ENCODE measurements around the gene SMIM12. TPM values are rescaled to one million over a fixed set of nuclear protein-coding genes. Genes with fewer than 3 reads are reported as not detected.

Gene SMIM12, protein sequence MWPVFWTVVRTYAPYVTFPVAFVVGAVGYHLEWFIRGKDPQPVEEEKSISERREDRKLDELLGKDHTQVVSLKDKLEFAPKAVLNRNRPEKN
- polyA plus RNA-seq (2013, experiment 1 of 2) = 15.2 TPM
- polyA plus RNA-seq (2013, experiment 2 of 2) = 14.8 TPM

DNA sequence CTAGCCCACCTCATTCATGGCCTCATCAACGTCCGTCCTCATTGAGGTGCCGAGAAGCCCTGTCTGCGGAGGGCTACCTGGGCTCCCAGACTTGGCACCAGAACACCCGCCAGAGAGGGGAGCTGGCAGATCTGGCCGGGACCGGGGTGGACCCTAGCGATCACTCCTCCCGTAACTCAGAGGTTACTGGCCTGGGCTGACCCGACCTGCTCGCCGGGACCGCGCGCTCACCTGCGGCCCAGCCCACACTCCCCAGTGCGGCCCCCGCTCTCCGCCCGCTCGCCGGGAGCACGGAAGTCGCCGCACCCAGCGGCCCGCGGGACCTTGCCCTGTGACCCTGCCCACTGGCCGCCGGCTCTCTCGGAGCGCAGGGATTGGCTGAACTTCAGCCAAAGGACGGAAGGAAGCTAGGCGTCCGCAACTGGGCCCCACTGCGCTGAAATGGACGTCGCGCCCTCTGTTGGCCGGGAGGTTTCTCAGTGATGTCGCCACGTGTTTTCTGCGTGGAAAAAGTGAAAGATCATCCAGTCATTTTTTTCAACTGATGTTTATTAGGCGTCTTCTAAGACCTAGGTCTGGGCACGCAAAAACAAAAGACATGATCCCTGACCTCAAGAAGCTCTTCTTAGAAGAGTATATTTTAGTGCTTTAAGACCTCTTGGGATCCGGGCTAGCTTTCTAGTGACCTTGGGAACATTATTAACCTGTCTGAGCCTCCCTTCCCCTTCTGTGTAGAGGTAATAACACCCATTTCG, at the start of gene SMIM12:
TSS of gene SMIM12 (minus strand) at position 304 of the 755 bp plus-strand sequence. CDS start 3,772 bp downstream, outside the sequence.
- no peaks in the 10 kb centered on the region for H3K9me3 ChIP-seq (replicated peaks in 1 of 2; ENCODE audit: control insufficient read depth in 2 of 2, insufficient read depth in 1 of 2, low read depth in 1 of 2, low read length in 2 of 2)
- peak within 1 kb of the TSS; percentile 99 to 100 for H3K4me3 ChIP-seq (ENCODE audit: low read length in 2 of 2)
- H3K4ac ChIP-seq (ENCODE audit: low read length) = no peak within 1 kb of the TSS
- peak within 1 kb of the TSS; percentile 91 for H3K18ac ChIP-seq (ENCODE audit: low read length)
- H3K4me1 ChIP-seq (ENCODE audit: control insufficient read depth in 2 of 2, insufficient read depth in 1 of 2, low read depth in 1 of 2, low read length in 2 of 2) = peaks cover 3 to 6% of the 10 kb centered on the region in 2 donors
- peaks cover 0 to 3% (median 0%) of the 10 kb centered on the region in 3 experiments for H3K27me3 ChIP-seq (ENCODE audit: control insufficient read depth in 3 of 3, insufficient read depth in 3 of 3, low read depth in 1 of 3, low read length in 3 of 3)
- H2AK5ac ChIP-seq (ENCODE audit: low read depth, low read length) = no peak within 1 kb of the TSS
- no peak within 1 kb of the TSS for H2BK5ac ChIP-seq (ENCODE audit: low read length)
- H3K9ac ChIP-seq (ENCODE audit: low read depth, low read length, poor library complexity) = peak within 1 kb of the TSS; percentile 95
- no peaks in the 10 kb centered on the region for H3K79me1 ChIP-seq (ENCODE audit: low read depth, low read length)
- H3K27ac ChIP-seq (replicated peaks; ENCODE audit: low read length) = no peak within 1 kb of the TSS
- H2AFZ ChIP-seq (ENCODE audit: low read length) = peak within 1 kb of the TSS; percentile 97
- no peak within 1 kb of the TSS for H4K8ac ChIP-seq (ENCODE audit: low read depth, low read length)
- H3K36me3 ChIP-seq (replicated peaks in 1 of 2; ENCODE audit: control insufficient read depth in 2 of 2, insufficient read depth in 2 of 2, low read length in 2 of 2) = peaks cover 11 to 12% of the 10 kb centered on the region in 2 donors
- no peak within 1 kb of the TSS for H2BK15ac ChIP-seq (ENCODE audit: low read length)
- H4K91ac ChIP-seq (ENCODE audit: low read depth, low read length, poor library complexity) = no peak within 1 kb of the TSS
- no peak within 1 kb of the TSS for H3K14ac ChIP-seq (ENCODE audit: low read length)
- DNase-seq (ENCODE audit: low spot score) = peak; percentile 84
- H2BK120ac ChIP-seq (ENCODE audit: low read depth, low read length) = no peak within 1 kb of the TSS
- peak within 1 kb of the TSS; percentile 64 for H3K4me2 ChIP-seq (ENCODE audit: insufficient read depth, low read length, poor library complexity, severe bottlenecking)
- peak within 1 kb of the TSS; percentile 86 for H3K23ac ChIP-seq (ENCODE audit: low read depth, low read length, poor library complexity)
- WGBS, 2 donors (ENCODE audit: extremely low coverage in 2 of 2, insufficient read length in 2 of 2, insufficient replicate concordance in 1 of 2) = no CpG with 5 or more reads among the region's 47 CpGs
- no peak within 1 kb of the TSS for H2BK12ac ChIP-seq (ENCODE audit: low read length)

DNA sequence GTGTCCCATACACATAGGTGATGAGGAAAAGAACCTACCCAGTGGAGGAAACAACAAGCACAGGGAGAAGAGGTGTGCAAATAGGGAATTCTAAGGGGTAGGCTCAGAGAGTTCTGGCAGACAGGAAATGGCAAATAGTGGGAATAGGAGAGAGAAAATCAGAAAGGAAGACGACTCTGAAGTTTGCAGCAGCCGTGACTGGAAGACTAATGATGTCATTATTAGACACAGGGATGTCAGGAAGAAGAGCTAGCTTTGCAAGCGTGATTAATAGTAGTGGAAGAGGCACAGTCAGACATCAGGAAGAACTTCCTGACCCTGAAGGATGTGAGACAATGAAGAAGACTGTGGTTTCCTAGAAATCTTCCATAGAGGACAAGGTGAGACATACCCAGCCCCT, 48.8 kb upstream of the SMIM12 start:
- no peaks in the 10 kb centered on the region for H3K27me3 ChIP-seq (ENCODE audit: control insufficient read depth in 3 of 3, insufficient read depth in 3 of 3, low read depth in 1 of 3, low read length in 3 of 3)
- H3K18ac ChIP-seq (ENCODE audit: low read length) = no peak overlapping the region
- H4K91ac ChIP-seq (ENCODE audit: low read depth, low read length, poor library complexity) = no peak overlapping the region
- H3K4ac ChIP-seq (ENCODE audit: low read length) = no peak overlapping the region
- no peak overlapping the region for H2AFZ ChIP-seq (ENCODE audit: low read length)
- H3K9me3 ChIP-seq (replicated peaks in 1 of 2; ENCODE audit: control insufficient read depth in 2 of 2, insufficient read depth in 1 of 2, low read depth in 1 of 2, low read length in 2 of 2) = no peaks in the 10 kb centered on the region
- H4K8ac ChIP-seq (ENCODE audit: low read depth, low read length) = no peak overlapping the region
- H3K36me3 ChIP-seq (replicated peaks in 1 of 2; ENCODE audit: control insufficient read depth in 2 of 2, insufficient read depth in 2 of 2, low read length in 2 of 2) = no peaks in the 10 kb centered on the region
- H3K27ac ChIP-seq (replicated peaks; ENCODE audit: low read length) = no peak overlapping the region
- no peak overlapping the region for H3K14ac ChIP-seq (ENCODE audit: low read length)
- no peak for DNase-seq (ENCODE audit: low spot score)
- no peak overlapping the region for H2AK5ac ChIP-seq (ENCODE audit: low read depth, low read length)
- H2BK12ac ChIP-seq (ENCODE audit: low read length) = no peak overlapping the region
- H2BK15ac ChIP-seq (ENCODE audit: low read length) = no peak overlapping the region
- no peak overlapping the region for H2BK120ac ChIP-seq (ENCODE audit: low read depth, low read length)
- no CpG with 5 or more reads among the region's 3 CpGs for WGBS, 2 donors (ENCODE audit: extremely low coverage in 2 of 2, insufficient read length in 2 of 2, insufficient replicate concordance in 1 of 2)
- no peak overlapping the region for H3K23ac ChIP-seq (ENCODE audit: low read depth, low read length, poor library complexity)
- H2BK5ac ChIP-seq (ENCODE audit: low read length) = no peak overlapping the region
- no peaks in the 10 kb centered on the region for H3K79me1 ChIP-seq (ENCODE audit: low read depth, low read length)
- H3K9ac ChIP-seq (ENCODE audit: low read depth, low read length, poor library complexity) = no peak overlapping the region
- H3K4me2 ChIP-seq (ENCODE audit: insufficient read depth, low read length, poor library complexity, severe bottlenecking) = no peak overlapping the region
- H3K4me1 ChIP-seq (ENCODE audit: control insufficient read depth in 2 of 2, insufficient read depth in 1 of 2, low read depth in 1 of 2, low read length in 2 of 2) = peaks cover 0 to 3% of the 10 kb centered on the region in 2 donors
- no peak overlapping the region for H3K4me3 ChIP-seq (ENCODE audit: low read length in 2 of 2)

DNA sequence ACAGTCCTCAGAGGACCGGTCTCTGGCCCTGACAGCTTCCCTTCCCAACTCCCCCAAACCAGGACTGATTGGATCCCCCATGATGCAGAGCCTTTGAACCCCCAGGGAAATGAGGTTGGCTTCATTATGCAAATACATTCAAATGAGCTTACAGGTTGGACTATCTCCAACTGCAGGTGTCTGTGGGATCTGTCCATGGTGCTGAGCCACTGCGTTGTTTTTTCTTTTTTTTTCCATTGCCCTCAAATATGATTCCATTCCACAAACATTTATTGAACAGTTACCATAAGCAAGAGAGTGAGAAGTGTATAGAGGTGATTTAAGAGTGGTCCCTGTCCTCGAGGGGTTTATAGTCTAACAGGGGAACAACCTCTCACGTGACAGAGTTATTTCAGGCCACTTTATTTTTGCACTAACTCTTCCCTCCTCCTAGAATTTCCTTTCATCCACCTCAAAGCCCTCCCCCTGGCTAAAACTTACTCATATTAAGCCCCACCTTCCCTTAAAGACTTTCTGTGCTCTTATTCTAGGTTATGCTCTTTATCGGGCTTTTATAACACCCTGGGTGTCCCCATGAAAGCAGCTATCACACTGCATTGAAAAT, 48.0 kb upstream of the SMIM12 start:
- Histone ChIP-seq H2BK15ac (ENCODE audit: low read length) (no peak overlapping the region), H2BK5ac (ENCODE audit: low read length) (no peak overlapping the region), H3K36me3 (replicated peaks in 1 of 2; ENCODE audit: control insufficient read depth in 2 of 2, insufficient read depth in 2 of 2, low read length in 2 of 2) (no peaks in the 10 kb centered on the region), H3K4me1 (ENCODE audit: control insufficient read depth in 2 of 2, insufficient read depth in 1 of 2, low read depth in 1 of 2, low read length in 2 of 2) (peaks cover 0 to 3% of the 10 kb centered on the region in 2 donors), H3K18ac (ENCODE audit: low read length) (no peak overlapping the region), H3K27me3 (ENCODE audit: control insufficient read depth in 3 of 3, insufficient read depth in 3 of 3, low read depth in 1 of 3, low read length in 3 of 3) (peaks cover 0 to 5% (median 0%) of the 10 kb centered on the region in 3 experiments), H3K9me3 (replicated peaks in 1 of 2; ENCODE audit: control insufficient read depth in 2 of 2, insufficient read depth in 1 of 2, low read depth in 1 of 2, low read length in 2 of 2) (no peaks in the 10 kb centered on the region), H4K91ac (ENCODE audit: low read depth, low read length, poor library complexity) (no peak overlapping the region), H2BK12ac (ENCODE audit: low read length) (no peak overlapping the region), H3K23ac (ENCODE audit: low read depth, low read length, poor library complexity) (no peak overlapping the region), H3K4ac (ENCODE audit: low read length) (no peak overlapping the region), H3K14ac (ENCODE audit: low read length) (no peak overlapping the region), H3K27ac (replicated peaks; ENCODE audit: low read length) (no peak overlapping the region), H3K79me1 (ENCODE audit: low read depth, low read length) (no peaks in the 10 kb centered on the region), H2BK120ac (ENCODE audit: low read depth, low read length) (no peak overlapping the region), H2AFZ (ENCODE audit: low read length) (no peak overlapping the region), H3K4me3 (ENCODE audit: low read length in 2 of 2) (no peak overlapping the region), H3K9ac (ENCODE audit: low read depth, low read length, poor library complexity) (no peak overlapping the region), H3K4me2 (ENCODE audit: insufficient read depth, low read length, poor library complexity, severe bottlenecking) (no peak overlapping the region), H4K8ac (ENCODE audit: low read depth, low read length) (no peak overlapping the region), H2AK5ac (ENCODE audit: low read depth, low read length) (no peak overlapping the region)
- DNase-seq (ENCODE audit: low spot score) = no peak
- WGBS, 2 donors (ENCODE audit: extremely low coverage in 2 of 2, insufficient read length in 2 of 2, insufficient replicate concordance in 1 of 2) = no CpG with 5 or more reads among the region's 5 CpGs

DNA sequence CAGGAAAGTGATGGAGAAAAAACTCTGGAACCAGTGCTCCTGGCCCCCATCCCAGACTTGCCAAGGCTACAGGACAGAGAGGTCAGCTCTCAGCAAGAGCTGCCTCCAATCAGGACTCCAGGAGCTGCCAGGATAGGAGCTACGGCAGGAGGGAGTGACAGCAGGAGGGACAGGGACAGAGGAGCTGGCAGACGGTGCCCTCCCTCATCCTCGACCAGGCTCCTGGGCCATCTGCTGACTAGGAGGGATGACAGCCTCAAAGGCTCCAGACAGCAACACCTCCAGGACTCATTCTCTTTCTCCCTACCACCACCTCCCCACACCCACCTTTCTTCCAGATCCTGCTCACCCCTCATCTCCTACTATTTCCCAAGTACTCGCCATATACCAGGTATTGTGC, 47.2 kb upstream of the SMIM12 start:
- H3K9ac ChIP-seq (ENCODE audit: low read depth, low read length, poor library complexity) = peak overlapping the region; percentile 22
- no peak overlapping the region for H2AK5ac ChIP-seq (ENCODE audit: low read depth, low read length)
- no peak overlapping the region for H2BK12ac ChIP-seq (ENCODE audit: low read length)
- H2BK15ac ChIP-seq (ENCODE audit: low read length) = no peak overlapping the region
- no peak overlapping the region for H4K91ac ChIP-seq (ENCODE audit: low read depth, low read length, poor library complexity)
- no peak overlapping the region for H3K18ac ChIP-seq (ENCODE audit: low read length)
- peaks cover 0 to 3% of the 10 kb centered on the region in 2 donors for H3K4me1 ChIP-seq (ENCODE audit: control insufficient read depth in 2 of 2, insufficient read depth in 1 of 2, low read depth in 1 of 2, low read length in 2 of 2)
- no peak overlapping the region for H3K23ac ChIP-seq (ENCODE audit: low read depth, low read length, poor library complexity)
- H2BK120ac ChIP-seq (ENCODE audit: low read depth, low read length) = no peak overlapping the region
- WGBS, 2 donors (ENCODE audit: extremely low coverage in 2 of 2, insufficient read length in 2 of 2, insufficient replicate concordance in 1 of 2) = no CpG with 5 or more reads among the region's 4 CpGs
- no peak overlapping the region for H2BK5ac ChIP-seq (ENCODE audit: low read length)
- no peak overlapping the region for H3K14ac ChIP-seq (ENCODE audit: low read length)
- no peak for DNase-seq (ENCODE audit: low spot score)
- no peaks in the 10 kb centered on the region for H3K9me3 ChIP-seq (replicated peaks in 1 of 2; ENCODE audit: control insufficient read depth in 2 of 2, insufficient read depth in 1 of 2, low read depth in 1 of 2, low read length in 2 of 2)
- H3K4me2 ChIP-seq (ENCODE audit: insufficient read depth, low read length, poor library complexity, severe bottlenecking) = no peak overlapping the region
- peaks cover 0 to 6% (median 0%) of the 10 kb centered on the region in 3 experiments for H3K27me3 ChIP-seq (ENCODE audit: control insufficient read depth in 3 of 3, insufficient read depth in 3 of 3, low read depth in 1 of 3, low read length in 3 of 3)
- H3K27ac ChIP-seq (replicated peaks; ENCODE audit: low read length) = no peak overlapping the region
- no peaks in the 10 kb centered on the region for H3K36me3 ChIP-seq (replicated peaks in 1 of 2; ENCODE audit: control insufficient read depth in 2 of 2, insufficient read depth in 2 of 2, low read length in 2 of 2)
- no peak overlapping the region for H3K4ac ChIP-seq (ENCODE audit: low read length)
- H3K4me3 ChIP-seq (ENCODE audit: low read length in 2 of 2) = no peak overlapping the region
- H4K8ac ChIP-seq (ENCODE audit: low read depth, low read length) = no peak overlapping the region
- no peaks in the 10 kb centered on the region for H3K79me1 ChIP-seq (ENCODE audit: low read depth, low read length)
- no peak overlapping the region for H2AFZ ChIP-seq (ENCODE audit: low read length)

Data from neuronal stem cell (in vitro differentiated cells).